Astrocyte (in vitro differentiated cells and primary cell): ENCODE data around the gene NSUN3.

ENCODE experiments used
- EZH2 ChIP-seq: IDR thresholded peaks from 2 replicates; pipeline ENCODE4 v1.6.1; 2012; ENCODE audit warnings: mild to moderate bottlenecking, low read length, inconsistent platforms; ENCODE audit not compliant: insufficient read depth
- TF ChIP-seq, protein P1 (sequence below): IDR thresholded peaks from 2 replicates; pipeline ENCODE4 v1.5.1; 2011; ENCODE audit warnings: low read depth, mild to moderate bottlenecking, inconsistent platforms, low read length, moderate library complexity; ENCODE audit not compliant: insufficient read depth

- TF ChIP-seq, protein P1, sequence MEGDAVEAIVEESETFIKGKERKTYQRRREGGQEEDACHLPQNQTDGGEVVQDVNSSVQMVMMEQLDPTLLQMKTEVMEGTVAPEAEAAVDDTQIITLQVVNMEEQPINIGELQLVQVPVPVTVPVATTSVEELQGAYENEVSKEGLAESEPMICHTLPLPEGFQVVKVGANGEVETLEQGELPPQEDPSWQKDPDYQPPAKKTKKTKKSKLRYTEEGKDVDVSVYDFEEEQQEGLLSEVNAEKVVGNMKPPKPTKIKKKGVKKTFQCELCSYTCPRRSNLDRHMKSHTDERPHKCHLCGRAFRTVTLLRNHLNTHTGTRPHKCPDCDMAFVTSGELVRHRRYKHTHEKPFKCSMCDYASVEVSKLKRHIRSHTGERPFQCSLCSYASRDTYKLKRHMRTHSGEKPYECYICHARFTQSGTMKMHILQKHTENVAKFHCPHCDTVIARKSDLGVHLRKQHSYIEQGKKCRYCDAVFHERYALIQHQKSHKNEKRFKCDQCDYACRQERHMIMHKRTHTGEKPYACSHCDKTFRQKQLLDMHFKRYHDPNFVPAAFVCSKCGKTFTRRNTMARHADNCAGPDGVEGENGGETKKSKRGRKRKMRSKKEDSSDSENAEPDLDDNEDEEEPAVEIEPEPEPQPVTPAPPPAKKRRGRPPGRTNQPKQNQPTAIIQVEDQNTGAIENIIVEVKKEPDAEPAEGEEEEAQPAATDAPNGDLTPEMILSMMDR: no peak
- no peak for TF ChIP-seq EZH2
Observed at GRCh38 chr3:94098452-94098851, 35.6 kb downstream of the NSUN3 start.
